ENCODE measurements around the gene FRMPD2.

FRMPD2 gene

DNA sequence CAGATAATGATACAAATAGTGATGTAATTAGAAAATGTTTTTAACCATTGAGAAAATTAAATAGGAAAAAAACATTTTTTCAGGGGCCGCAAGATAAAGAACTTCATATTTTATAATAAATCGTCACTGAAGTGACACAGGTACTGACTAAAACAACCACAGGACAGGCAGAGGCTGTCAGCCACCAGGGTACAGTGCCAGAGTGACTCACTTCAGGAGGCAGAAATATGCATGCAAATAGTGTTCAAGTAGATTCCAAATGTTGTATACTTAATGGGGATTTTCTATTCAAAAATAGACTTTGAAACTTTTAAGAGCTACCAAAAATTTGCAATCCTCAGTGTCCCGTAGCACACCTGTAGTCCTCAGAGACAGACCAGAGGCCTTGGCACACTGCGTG lies 68.6 kb downstream of the FRMPD2 start:
- TF ChIP-seq, protein P1, sequence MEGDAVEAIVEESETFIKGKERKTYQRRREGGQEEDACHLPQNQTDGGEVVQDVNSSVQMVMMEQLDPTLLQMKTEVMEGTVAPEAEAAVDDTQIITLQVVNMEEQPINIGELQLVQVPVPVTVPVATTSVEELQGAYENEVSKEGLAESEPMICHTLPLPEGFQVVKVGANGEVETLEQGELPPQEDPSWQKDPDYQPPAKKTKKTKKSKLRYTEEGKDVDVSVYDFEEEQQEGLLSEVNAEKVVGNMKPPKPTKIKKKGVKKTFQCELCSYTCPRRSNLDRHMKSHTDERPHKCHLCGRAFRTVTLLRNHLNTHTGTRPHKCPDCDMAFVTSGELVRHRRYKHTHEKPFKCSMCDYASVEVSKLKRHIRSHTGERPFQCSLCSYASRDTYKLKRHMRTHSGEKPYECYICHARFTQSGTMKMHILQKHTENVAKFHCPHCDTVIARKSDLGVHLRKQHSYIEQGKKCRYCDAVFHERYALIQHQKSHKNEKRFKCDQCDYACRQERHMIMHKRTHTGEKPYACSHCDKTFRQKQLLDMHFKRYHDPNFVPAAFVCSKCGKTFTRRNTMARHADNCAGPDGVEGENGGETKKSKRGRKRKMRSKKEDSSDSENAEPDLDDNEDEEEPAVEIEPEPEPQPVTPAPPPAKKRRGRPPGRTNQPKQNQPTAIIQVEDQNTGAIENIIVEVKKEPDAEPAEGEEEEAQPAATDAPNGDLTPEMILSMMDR (IDR thresholded peaks at IDR 0.05; ENCODE audit: borderline replicate concordance, insufficient read depth, low read depth, low read length) = no peak
- H3K4me3 ChIP-seq (ENCODE audit: low read depth, low read length) = no peak overlapping the region

DNA sequence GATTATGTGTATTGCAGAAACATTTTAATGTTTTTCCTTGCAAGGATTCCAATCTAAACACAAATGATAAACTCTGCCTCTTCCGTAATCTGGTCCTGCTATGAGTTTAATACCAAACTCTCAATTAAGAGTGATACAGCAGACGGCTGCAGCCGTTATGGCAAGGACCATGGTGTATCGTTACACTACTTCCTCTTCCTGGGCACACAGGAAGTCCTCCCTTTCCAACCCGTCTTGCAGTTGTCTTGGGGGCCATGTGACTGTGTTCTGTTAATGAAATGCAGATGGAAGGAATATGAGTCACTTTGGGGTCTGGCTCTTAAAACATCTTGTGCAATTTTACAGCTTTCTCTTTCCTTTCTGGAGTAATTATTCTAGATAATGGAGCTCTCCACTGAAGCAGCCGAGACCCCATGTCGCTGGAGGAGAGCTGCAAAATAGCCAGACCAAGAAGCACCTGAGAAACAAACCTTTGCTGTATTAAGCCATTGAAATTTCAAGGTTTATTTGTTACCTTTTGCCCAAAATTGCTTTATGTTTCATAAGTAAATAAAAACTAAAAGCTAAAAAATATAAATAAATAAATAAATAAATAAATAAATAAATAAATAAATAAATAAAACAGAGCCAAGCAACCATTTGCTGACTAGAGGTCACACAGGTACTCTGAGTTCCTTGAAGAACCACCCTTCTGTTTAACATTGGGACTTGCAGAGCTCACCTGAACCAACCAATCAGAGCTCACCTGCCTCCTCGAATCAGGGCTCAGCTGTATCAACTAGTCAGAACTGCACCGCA lies 74.7 kb downstream of the FRMPD2 start:
- TF ChIP-seq, protein P1 (IDR thresholded peaks at IDR 0.05; ENCODE audit: borderline replicate concordance, insufficient read depth, low read depth, low read length) = no peak
- H3K4me3 ChIP-seq (ENCODE audit: low read depth, low read length) = no peak overlapping the region

DNA sequence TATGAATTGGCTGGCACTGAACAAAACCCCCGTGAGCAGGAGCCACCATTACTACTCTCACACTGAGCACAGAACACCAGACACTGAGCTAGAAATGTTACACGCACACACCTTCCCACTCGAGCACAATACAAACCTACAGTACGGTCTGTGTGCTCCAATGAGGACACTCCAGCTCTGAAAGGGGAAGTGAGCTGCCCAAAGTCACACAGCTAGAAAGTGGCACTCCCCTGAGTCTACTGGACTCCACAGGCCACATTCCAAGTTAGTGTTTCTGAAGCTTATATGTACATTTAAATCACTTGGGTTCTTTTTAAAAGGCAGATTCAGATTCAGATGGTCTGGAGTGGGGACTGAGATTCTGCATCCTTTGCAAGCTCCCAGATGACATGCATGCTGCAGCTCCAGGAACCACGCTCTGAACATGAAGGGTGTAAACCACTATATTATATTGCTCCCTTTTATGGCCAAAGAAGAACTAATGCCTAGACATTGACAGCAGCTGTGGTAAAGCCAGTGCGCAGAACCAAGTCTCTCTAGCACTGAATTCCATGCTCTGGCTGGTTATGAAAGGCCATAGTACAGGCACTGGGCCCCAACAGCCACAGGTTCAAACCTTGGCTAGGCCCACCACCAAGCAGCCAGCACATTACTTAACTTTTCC lies 77.1 kb downstream of the FRMPD2 start:
- TF ChIP-seq, protein P1 (IDR thresholded peaks at IDR 0.05; ENCODE audit: borderline replicate concordance, insufficient read depth, low read depth, low read length) = no peak

DNA sequence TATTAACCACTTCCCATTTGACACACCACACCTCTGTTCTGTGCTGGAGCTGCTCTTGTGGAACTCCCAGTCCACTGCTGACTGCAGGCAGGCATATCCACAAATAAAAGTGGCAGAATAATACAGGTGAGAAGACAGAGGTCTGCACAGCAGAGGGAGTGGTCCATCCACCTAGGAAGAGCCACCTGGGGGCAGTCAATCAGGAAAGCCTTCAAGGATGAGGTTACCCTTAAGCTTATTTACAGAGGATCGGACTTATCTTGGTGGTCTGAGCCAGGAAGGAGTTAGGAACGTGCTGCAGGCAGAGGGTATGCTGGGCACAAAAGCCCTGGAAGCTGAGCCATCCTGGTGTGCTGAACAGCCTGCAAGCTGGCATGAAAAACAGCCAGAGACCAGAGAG lies 78.7 kb downstream of the FRMPD2 start:
- H3K4me3 ChIP-seq (ENCODE audit: low read depth, low read length) = no peak overlapping the region
- TF ChIP-seq, protein P1 (IDR thresholded peaks at IDR 0.05; ENCODE audit: borderline replicate concordance, insufficient read depth, low read depth, low read length) = no peak

More for the DNA sequence above, 77.1 kb downstream of the FRMPD2 start:
- H3K4me3 ChIP-seq (ENCODE audit: low read depth, low read length) = no peak overlapping the region

DNA sequence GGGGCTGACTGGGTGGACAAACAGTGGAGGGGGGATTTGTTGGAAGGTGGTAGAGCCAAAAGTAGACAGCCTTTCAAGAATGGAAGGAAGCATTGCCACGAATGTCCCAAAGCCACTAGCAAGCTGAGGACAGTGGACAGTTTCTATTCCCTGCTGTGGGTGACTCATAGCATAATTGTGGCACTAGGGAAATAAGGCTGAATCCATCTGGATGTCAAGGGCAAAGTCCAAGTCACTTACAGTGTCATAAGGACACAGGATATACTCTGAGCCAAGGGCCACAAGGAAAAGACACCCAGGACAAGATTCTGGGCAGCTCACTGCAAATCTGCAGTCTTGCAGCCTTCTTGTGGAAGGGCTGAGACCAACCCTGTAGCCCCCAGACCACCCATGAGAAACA lies 79.7 kb downstream of the FRMPD2 start:
- H3K4me3 ChIP-seq (ENCODE audit: low read depth, low read length) = no peak overlapping the region
- TF ChIP-seq, protein P1 (IDR thresholded peaks at IDR 0.05; ENCODE audit: borderline replicate concordance, insufficient read depth, low read depth, low read length) = no peak

DNA sequence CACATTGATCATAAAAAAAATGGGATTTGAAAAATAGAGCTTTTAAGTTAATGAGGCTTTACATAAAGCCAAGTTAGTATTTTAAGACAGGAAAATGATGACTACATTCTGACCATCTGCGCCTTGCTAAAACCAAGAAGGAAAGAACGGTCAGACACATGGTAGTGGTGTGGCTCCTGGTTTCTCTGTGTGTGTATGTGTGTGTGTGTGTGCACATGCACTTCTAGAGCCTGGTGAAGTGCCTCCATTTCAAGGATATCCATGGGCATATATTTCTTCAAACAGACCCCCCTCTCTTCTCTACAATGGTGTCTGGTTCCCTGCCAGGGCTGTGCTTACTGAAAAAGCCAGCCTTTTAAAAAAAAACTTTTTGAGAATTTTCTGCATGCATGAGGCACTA lies 80.9 kb downstream of the FRMPD2 start:
- H3K4me3 ChIP-seq (ENCODE audit: low read depth, low read length) = no peak overlapping the region
- TF ChIP-seq, protein P1 (IDR thresholded peaks at IDR 0.05; ENCODE audit: borderline replicate concordance, insufficient read depth, low read depth, low read length) = no peak

Measured in GM12875 (cell line).